ENCODE measurements around the gene CST11. TPM values are rescaled to one million over a fixed set of nuclear protein-coding genes. Genes with fewer than 3 reads are reported as not detected.

The CST11 gene
- total and polyA plus RNA-seq, 2 donors (not counting 3 experiments of a cell fraction or from before 2014, with no cell fraction given), result not detected

GRCh38 chr20:23453549-23454543, 1.2 kb upstream of the CST11 start:
- Histone ChIP-seq H3K4me3 (replicated peaks in 1 of 3; ENCODE audit: insufficient read depth in 1 of 3, low read depth in 1 of 3, low read length in 3 of 3) (no peak overlapping the region), H3K4me2 (ENCODE audit: insufficient read depth, low read length) (no peak overlapping the region), H3K27me3 (ENCODE audit: control insufficient read depth in 2 of 2, insufficient read depth in 2 of 2, low read length in 2 of 2) (no peaks in the 10 kb centered on the region), H3K36me3 (ENCODE audit: control insufficient read depth in 2 of 2, extremely low read depth in 1 of 2, insufficient read depth in 2 of 2, low read length in 2 of 2) (no peaks in the 10 kb centered on the region), H3K27ac (ENCODE audit: insufficient read depth, low read depth, low read length) (no peak overlapping the region), H3K79me2 (ENCODE audit: control insufficient read depth, insufficient read depth, low read length) (no peaks in the 10 kb centered on the region), H3K9me3 (replicated peaks; ENCODE audit: control insufficient read depth, insufficient read depth, low read length) (no peaks in the 10 kb centered on the region), H2AFZ (ENCODE audit: low read depth, low read length) (no peak overlapping the region), H3K9me1 (replicated peaks; ENCODE audit: control insufficient read depth, extremely low read depth, insufficient read depth, low read length) (no peaks in the 10 kb centered on the region), H3K4me1 (ENCODE audit: control insufficient read depth, extremely low read depth, insufficient read depth, low read length) (no peaks in the 10 kb centered on the region), H3K9ac (replicated peaks; ENCODE audit: extremely low read depth, insufficient read depth, low read length) (no peak overlapping the region), H4K20me1 (replicated peaks; ENCODE audit: control insufficient read depth, extremely low read depth, insufficient read depth, low read length) (no peaks in the 10 kb centered on the region)
- dilution Hi-C loops (cut with MboI; ENCODE audit: extremely low pct_ligation_motif_present, low sequenced_read_pairs) (no loop called here), intact Hi-C loops (cut with micrococcal nuclease) (no loop called here)
- DNase-seq (ENCODE audit: low read depth, low spot score) (no peak), FAIRE-seq (no peak)
- TF ChIP-seq POLR2A (IDR thresholded peaks at IDR 0.05; ENCODE audit: low read depth, low read length) (no peak), FOS (IDR thresholded peaks at IDR 0.05; ENCODE audit: borderline replicate concordance, insufficient read depth, low read length) (no peak), MYC (IDR thresholded peaks at IDR 0.05; ENCODE audit: low read depth, low read length) (no peak), GATA2 (IDR thresholded peaks at IDR 0.05; ENCODE audit: insufficient read depth, insufficient read length, low read depth, low read length) (no peak), EZH2 (IDR thresholded peaks at IDR 0.05; ENCODE audit: borderline replicate concordance, low read depth, low read length, severe bottlenecking) (no peak), CTCF (IDR thresholded peaks at IDR 0.05; ENCODE audit: extremely low read depth in 1 of 2, insufficient read depth in 1 of 2, low read depth in 1 of 2, low read length in 2 of 2) (no peak), POLR2AphosphoS5 (IDR thresholded peaks at IDR 0.05; ENCODE audit: insufficient read depth, low read depth, low read length) (no peak), JUN (IDR thresholded peaks at IDR 0.05; ENCODE audit: borderline replicate concordance, insufficient read depth, insufficient read length, low read depth) (no peak), MAX (IDR thresholded peaks at IDR 0.05; ENCODE audit: insufficient read depth, insufficient read length) (no peak)
- no TSS peak for BruUV-seq (replicated peaks)
- CTCF ChIA-PET, result no interaction called here
- POLR2A ChIA-PET, result no interaction called here
